Prostate gland (tissue), 2 donors: Measurements from ENCODE around the gene WNT3A. TPM values are rescaled to one million over a fixed set of nuclear protein-coding genes. Genes with fewer than 3 reads are reported as not detected.

ENCODE experiments used
- DNase-seq: peaks from one replicate; pipeline ENCODE4 v3.0.0-alpha.2; 2019; ENCODE audit warnings: low spot score
- H3K27ac ChIP-seq, 2 donors: fragments of 200-600 bp; sonication (generic); 2 replicates each; pipeline ENCODE4 v1.5.1; 2017 to 2019
- H3K27me3 ChIP-seq: fragments of 200-600 bp; sonication (generic); replicated peaks from 2 replicates; pipeline ENCODE4 v1.5.1; 2019; ENCODE audit not compliant: insufficient read depth
- H3K36me3 ChIP-seq, 2 donors: fragments of 200-600 bp; sonication (generic); 1 replicate in 1 of 2; 2 replicates in 1 of 2; pipeline versions ENCODE4 v1.5.1 to v1.8.1; 2017 to 2019
- H3K4me1 ChIP-seq: fragments of 200-600 bp; sonication (generic); replicated peaks from 2 replicates; pipeline ENCODE4 v1.5.1; 2019
- H3K4me3 ChIP-seq, 2 donors: fragments of 200-600 bp; sonication (generic); 2 replicates each; pipeline ENCODE4 v1.5.1; 2017 to 2019
- H3K9me3 ChIP-seq: fragments of 200-600 bp; sonication (generic); 2 replicates; pipeline ENCODE4 v1.5.1; 2017
- CTCF ChIP-seq, 4 experiments: fragments of 200-600 bp in 2 of 4; fragments of 450-650 bp in 2 of 4; sonication (generic) in 2 of 4; IDR thresholded peaks; 1 replicate in 3 of 4; 2 replicates in 1 of 4; pipeline ENCODE4 v1.5.1; 2016 to 2019; ENCODE audit warnings: antibody characterized with exemption in 4 of 4, mild to moderate bottlenecking in 2 of 4, moderate library complexity in 2 of 4
- POLR2A ChIP-seq: fragments of 450-650 bp; IDR thresholded peaks from one replicate; pipeline ENCODE4 v1.6.1; 2016; ENCODE audit warnings: antibody characterized with exemption, mild to moderate bottlenecking
- POLR2AphosphoS5 ChIP-seq: sonication (generic); formaldehyde crosslinking; IDR thresholded peaks from one replicate; pipeline ENCODE4 v1.6.1; 2017; ENCODE audit warnings: antibody characterized with exemption
- WGBS: methylation state at CpG from one replicate; pipeline ENCODE4 v1.1.5; 2018; 5-methylcytosine and 5-hydroxymethylcytosine counted together
- intact Hi-C: fragments of 100-400 bp; cut with DNase I; formaldehyde crosslinking; loops from one replicate; pipeline ENCODE4 v1.14.2; 2022
- total RNA-seq, 2 donors: library from RNA; depleted of rRNA; stranded (reverse); fragments of >200 nt; gene quantifications; one replicate each; pipeline ENCODE4 v1.1.0, GENCODE V29; 2016

The WNT3A gene
- total RNA-seq, 2 donors from 2014 or later = 2.4 to 4.8 TPM

DNA sequence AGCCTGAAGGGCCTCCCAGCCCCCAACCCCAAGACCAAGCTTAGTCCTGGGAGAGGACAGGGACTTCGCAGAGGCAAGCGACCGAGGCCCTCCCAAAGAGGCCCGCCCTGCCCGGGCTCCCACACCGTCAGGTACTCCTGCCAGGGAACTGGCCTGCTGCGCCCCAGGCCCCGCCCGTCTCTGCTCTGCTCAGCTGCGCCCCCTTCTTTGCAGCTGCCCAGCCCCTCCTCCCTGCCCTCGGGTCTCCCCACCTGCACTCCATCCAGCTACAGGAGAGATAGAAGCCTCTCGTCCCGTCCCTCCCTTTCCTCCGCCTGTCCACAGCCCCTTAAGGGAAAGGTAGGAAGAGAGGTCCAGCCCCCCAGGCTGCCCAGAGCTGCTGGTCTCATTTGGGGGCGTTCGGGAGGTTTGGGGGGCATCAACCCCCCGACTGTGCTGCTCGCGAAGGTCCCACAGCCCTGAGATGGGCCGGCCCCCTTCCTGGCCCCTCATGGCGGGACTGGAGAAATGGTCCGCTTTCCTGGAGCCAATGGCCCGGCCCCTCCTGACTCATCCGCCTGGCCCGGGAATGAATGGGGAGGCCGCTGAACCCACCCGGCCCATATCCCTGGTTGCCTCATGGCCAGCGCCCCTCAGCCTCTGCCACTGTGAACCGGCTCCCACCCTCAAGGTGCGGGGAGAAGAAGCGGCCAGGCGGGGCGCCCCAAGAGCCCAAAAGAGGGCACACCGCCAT, 53.8 kb downstream of the WNT3A start:
- WGBS = 16% methylated on average over 33 of the region's 34 CpGs
- no peak for TF ChIP-seq CTCF (IDR thresholded peaks at IDR 0.05)
- no peak for TF ChIP-seq POLR2A
- TF ChIP-seq POLR2AphosphoS5 = no peak
- H3K4me1 ChIP-seq = no peaks in the 10 kb centered on the region
- peak overlapping the region in 1 of 2 donors; percentile 29 for H3K4me3 ChIP-seq
- no peak overlapping the region for H3K27ac ChIP-seq
- H3K9me3 ChIP-seq = no peaks in the 10 kb centered on the region
- no peaks in the 10 kb centered on the region for H3K36me3 ChIP-seq
- peaks cover 5% of the 10 kb centered on the region for H3K27me3 ChIP-seq
- no peak for DNase-seq
- intact Hi-C loops = no loop called here

- TF ChIP-seq POLR2AphosphoS5 (no peak), POLR2A (no peak), CTCF (IDR thresholded peaks at IDR 0.05) (no peak)
- Histone ChIP-seq H3K4me3 (no peak overlapping the region), H3K27me3 (peaks cover 11% of the 10 kb centered on the region), H3K27ac (no peak overlapping the region), H3K4me1 (no peaks in the 10 kb centered on the region), H3K9me3 (no peaks in the 10 kb centered on the region), H3K36me3 (no peaks in the 10 kb centered on the region)
- DNase-seq = no peak
- intact Hi-C loops = no loop called here
- WGBS = 91% methylated on average over 10 of the region's 10 CpGs
Measured at GRCh38 chr1:228061411-228062084, 54.8 kb downstream of the WNT3A start.

DNA sequence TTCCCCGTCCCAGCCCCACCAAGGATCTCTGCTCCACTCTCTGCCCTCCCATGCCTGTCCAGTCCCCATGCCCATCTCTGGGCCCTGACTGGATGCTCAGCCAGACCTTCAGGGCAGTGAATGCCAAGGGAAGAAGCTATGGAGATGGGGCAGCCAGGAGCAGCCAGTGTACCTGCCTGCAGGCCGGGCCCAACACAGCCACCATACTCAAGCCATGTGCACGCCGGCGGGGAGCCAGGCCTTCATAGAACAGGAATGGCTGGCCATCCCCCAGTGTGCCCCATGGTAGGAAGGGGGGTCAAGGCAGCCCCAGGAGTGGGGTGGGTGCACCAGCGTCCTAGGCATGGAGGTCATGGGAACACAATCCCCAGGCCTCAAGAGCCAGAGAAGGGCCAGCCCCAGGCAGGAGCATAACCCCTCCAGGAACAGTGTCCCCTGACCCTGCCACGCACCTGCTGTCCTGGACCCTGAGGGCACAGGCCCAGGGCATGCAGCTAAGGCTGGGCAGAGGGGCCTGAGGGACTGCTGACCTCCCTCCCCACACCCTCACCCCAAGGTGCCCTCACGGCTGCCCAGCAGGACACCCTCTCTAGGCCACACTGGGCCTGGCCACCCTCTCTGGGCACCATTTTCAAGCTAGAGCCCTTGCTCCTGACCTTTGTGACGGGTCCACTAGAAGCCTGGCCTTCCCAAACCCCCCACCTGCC, 55.4 kb downstream of the WNT3A start:
- intact Hi-C loops = no loop called here
- TF ChIP-seq POLR2A = no peak
- TF ChIP-seq POLR2AphosphoS5 = no peak
- no peak for TF ChIP-seq CTCF (IDR thresholded peaks at IDR 0.05)
- no peaks in the 10 kb centered on the region for H3K36me3 ChIP-seq
- no peaks in the 10 kb centered on the region for H3K9me3 ChIP-seq
- peaks cover 12% of the 10 kb centered on the region for H3K27me3 ChIP-seq
- H3K27ac ChIP-seq = no peak overlapping the region
- WGBS = 94% methylated on average over 8 of the region's 9 CpGs
- no peak overlapping the region for H3K4me3 ChIP-seq
- no peak for DNase-seq
- H3K4me1 ChIP-seq = no peaks in the 10 kb centered on the region

- TF ChIP-seq CTCF (IDR thresholded peaks at IDR 0.05) = no peak
- TF ChIP-seq POLR2A = no peak
- no peak for TF ChIP-seq POLR2AphosphoS5
- Histone ChIP-seq H3K9me3 (no peaks in the 10 kb centered on the region), H3K36me3 (no peaks in the 10 kb centered on the region), H3K4me3 (no peak overlapping the region), H3K4me1 (no peaks in the 10 kb centered on the region), H3K27ac (no peak overlapping the region), H3K27me3 (peaks cover 14% of the 10 kb centered on the region)
- intact Hi-C loops = no loop called here
- DNase-seq = no peak
- WGBS = 65% methylated on average over 4 of the region's 4 CpGs
Measured at GRCh38 chr1:228062812-228063211, 56.0 kb downstream of the WNT3A start.
